K562 (cell line): ENCODE data around the gene LENG9. TPM values are rescaled to one million over a fixed set of nuclear protein-coding genes. Genes with fewer than 3 reads are reported as not detected.

Experiments
- CREM ChIP-seq: IDR thresholded peaks from 2 replicates; pipeline ENCODE4 v1.6.1; 2014; ENCODE audit warnings: antibody characterized with exemption, low read depth
- DPF2 ChIP-seq: fragments of 450-650 bp; IDR thresholded peaks from 2 replicates; pipeline ENCODE4 v1.6.1; 2016
- ELF1 ChIP-seq: fragments of 200-800 bp; sonication (Bioruptor generic); IDR thresholded peaks from 2 replicates; pipeline ENCODE4 v1.6.1; 2016; ENCODE audit warnings: missing genetic modification characterization, missing compliant biosample characterization
- EP400 ChIP-seq: fragments of 450-650 bp; IDR thresholded peaks from 2 replicates; pipeline ENCODE4 v1.6.1; 2017; ENCODE audit warnings: antibody characterized with exemption, mild to moderate bottlenecking, moderate library complexity
- ETS1 ChIP-seq: conservative IDR thresholded peaks from 2 replicates; pipeline ENCODE4 v1.6.1; 2011; ENCODE audit warnings: low read depth, mild to moderate bottlenecking, low read length; ENCODE audit not compliant: control insufficient read depth
- KLF1 ChIP-seq: fragments of 450-650 bp; IDR thresholded peaks from 2 replicates; pipeline ENCODE4 v1.6.1; 2016; ENCODE audit warnings: missing genetic modification characterization, missing compliant biosample characterization
- MNT ChIP-seq, 2 experiments: fragments of 450-650 bp; conservative IDR thresholded peaks; 2 replicates each; pipeline ENCODE4 v1.6.1; 2017; ENCODE audit warnings: mild to moderate bottlenecking in 2 of 2, moderate library complexity in 2 of 2
- MTA3 ChIP-seq: fragments of 450-650 bp; formaldehyde crosslinking; IDR thresholded peaks from 2 replicates; pipeline ENCODE4 v1.6.1; 2017; ENCODE audit warnings: mild to moderate bottlenecking, borderline replicate concordance
- NBN ChIP-seq: fragments of 450-650 bp; IDR thresholded peaks from 2 replicates; pipeline ENCODE4 v1.6.1; 2016; ENCODE audit warnings: low read depth, mild to moderate bottlenecking
- PHF20 ChIP-seq: fragments of 450-650 bp; IDR thresholded peaks from 2 replicates; pipeline ENCODE4 v1.6.1; 2018; ENCODE audit not compliant: partially characterized antibody
- PML ChIP-seq: IDR thresholded peaks from 2 replicates; pipeline ENCODE4 v1.6.1; 2012; ENCODE audit warnings: low read length, inconsistent platforms
- RNF219 ChIP-seq: fragments of 250-450 bp; sonication (Bioruptor Pico); IDR thresholded peaks from 2 replicates; pipeline ENCODE4 v1.5.0; 2022; ENCODE audit warnings: mild to moderate bottlenecking
- TAF9B ChIP-seq: fragments of 450-650 bp; IDR thresholded peaks from 2 replicates; pipeline ENCODE4 v1.6.1; 2018; ENCODE audit warnings: mild to moderate bottlenecking; ENCODE audit not compliant: partially characterized antibody
- TEAD1 ChIP-seq, 2 experiments: fragments of 450-650 bp in 1 of 2; sonication (generic) in 1 of 2; formaldehyde crosslinking; IDR thresholded peaks; 2 replicates each; pipeline versions ENCODE4 v1.4.0 to v1.8.0; 2020 to 2022; ENCODE audit warnings: mild to moderate bottlenecking in 2 of 2, missing genetic modification reagents in 1 of 2
- ZNF197 ChIP-seq: fragments of 200-800 bp; sonication (Bioruptor generic); IDR thresholded peaks from 2 replicates; pipeline ENCODE4 v1.6.1; 2016; ENCODE audit warnings: low read depth, missing genetic modification characterization, missing compliant biosample characterization
- polyA plus RNA-seq, 8 experiments: library from polyadenylated mRNA; depleted of rRNA in 4 of 8; stranded (reverse) in 5 of 8; unstranded in 3 of 8; fragments of >200 nt; fragmentation: Nextera tagmentation in 2 of 8; fragmentation: Illumina TruSeq in 1 of 8; extraction: Ambion mirVana in 2 of 8; extraction: Trizol in 1 of 8; gene quantifications; 2 replicates each; pipeline versions ENCODE4 v1.2.1 to v1.2.3, GENCODE V29; 2011 to 2014; ENCODE audit warnings: inconsistent platforms in 1 of 8, missing spikeins in 1 of 8
- total RNA-seq, 7 experiments: library from RNA; depleted of rRNA in 6 of 7; stranded (reverse); fragments of >200 nt in 6 of 7; fragmentation: Illumina TruSeq in 2 of 7; extraction: Trizol in 2 of 7; gene quantifications; 2 replicates each; pipeline versions ENCODE4 v1.2.1 to v1.2.3, GENCODE V29; 2011 to 2021; ENCODE audit warnings: low replicate concordance in 1 of 7
- TF ChIP-seq, protein P1 (sequence below), 2 experiments: fragments of 450-650 bp in 1 of 2; sonication (generic) in 1 of 2; formaldehyde crosslinking in 1 of 2; IDR thresholded peaks in 1 of 2; conservative IDR thresholded peaks in 1 of 2; 2 replicates each; pipeline versions ENCODE4 v1.6.1 to v1.8.1; 2016 to 2023; ENCODE audit warnings: mild to moderate bottlenecking in 2 of 2, moderate library complexity in 2 of 2, inconsistent platforms in 1 of 2, missing genetic modification reagents in 1 of 2
- TF ChIP-seq, protein P2 (sequence below): sonication (generic); formaldehyde crosslinking; IDR thresholded peaks from 2 replicates; pipeline ENCODE4 v1.9.0; 2022; ENCODE audit warnings: mild to moderate bottlenecking, missing genetic modification reagents

LENG9 gene
- total and polyA plus RNA-seq, 9 of the 15 experiments (the other 6 are each of a cell fraction or from before 2014, with no cell fraction given): 0.06 to 0.64 (median 0.33) TPM; not detected in 1

- peak; percentile 25 to 71; a peak in 3 of 4 replicates for TF ChIP-seq MNT (conservative IDR thresholded peaks at IDR 0.05)
- peak; percentile 49; the same call in 1 of the 2 replicates for TF ChIP-seq NBN
- peak; percentile 96 for TF ChIP-seq CREM
- 0 out of 2 replicates have a peak, but pooled peaks have one; percentile 28 for TF ChIP-seq RNF219 (CRISPR knock-in tag)
- TF ChIP-seq TAF9B: no peak
- TF ChIP-seq TEAD1 (CRISPR knock-in tag; IDR thresholded peaks at IDR 0.05): no peak
- TF ChIP-seq KLF1 (tag): peak; percentile 73
- no peak for TF ChIP-seq DPF2
- TF ChIP-seq ETS1: 0 out of 2 replicates have a peak, but pooled peaks have one; percentile 51
- TF ChIP-seq, protein P1, sequence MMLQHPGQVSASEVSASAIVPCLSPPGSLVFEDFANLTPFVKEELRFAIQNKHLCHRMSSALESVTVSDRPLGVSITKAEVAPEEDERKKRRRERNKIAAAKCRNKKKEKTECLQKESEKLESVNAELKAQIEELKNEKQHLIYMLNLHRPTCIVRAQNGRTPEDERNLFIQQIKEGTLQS (IDR thresholded peaks at IDR 0.05): peak; percentile 52
- TF ChIP-seq, protein P1 (CRISPR knock-in tag; conservative IDR thresholded peaks at IDR 0.05): no peak
- no peak for TF ChIP-seq ZNF197 (CRISPR knock-in tag)
- peak; percentile 61; the same call in 1 of the 2 replicates for TF ChIP-seq MTA3
- 0 out of 2 replicates have a peak, but pooled peaks have one; percentile 29 for TF ChIP-seq ELF1
- peak; percentile 50; the same call in 1 of the 2 replicates for TF ChIP-seq PML
- TF ChIP-seq, protein P2, sequence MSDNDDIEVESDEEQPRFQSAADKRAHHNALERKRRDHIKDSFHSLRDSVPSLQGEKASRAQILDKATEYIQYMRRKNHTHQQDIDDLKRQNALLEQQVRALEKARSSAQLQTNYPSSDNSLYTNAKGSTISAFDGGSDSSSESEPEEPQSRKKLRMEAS (CRISPR knock-in tag): peak; percentile 73
- TF ChIP-seq EP400: peak; percentile 67
- TF ChIP-seq PHF20: peak; percentile 59
These were observed 1.2 kb upstream of the LENG9 start (continued) for GRCh38 chr19:54464630-54465425.
